HG02571 (cell line): ENCODE measurements around the gene ACSM4.
"Not testable (repeated sequence)": the region's sequence is repeated elsewhere in the genome, so short reads cannot be mapped to it uniquely, and the experiment has no call there.

Source experiments
- ATAC-seq: cut with Tn5 transposase; IDR thresholded peaks from one replicate; pipeline ENCODE4 v1.9.1; 2021; ENCODE audit warnings: mild to moderate bottlenecking, moderate library complexity; ENCODE audit not compliant: unreplicated experiment

The ACSM4 gene

DNA sequence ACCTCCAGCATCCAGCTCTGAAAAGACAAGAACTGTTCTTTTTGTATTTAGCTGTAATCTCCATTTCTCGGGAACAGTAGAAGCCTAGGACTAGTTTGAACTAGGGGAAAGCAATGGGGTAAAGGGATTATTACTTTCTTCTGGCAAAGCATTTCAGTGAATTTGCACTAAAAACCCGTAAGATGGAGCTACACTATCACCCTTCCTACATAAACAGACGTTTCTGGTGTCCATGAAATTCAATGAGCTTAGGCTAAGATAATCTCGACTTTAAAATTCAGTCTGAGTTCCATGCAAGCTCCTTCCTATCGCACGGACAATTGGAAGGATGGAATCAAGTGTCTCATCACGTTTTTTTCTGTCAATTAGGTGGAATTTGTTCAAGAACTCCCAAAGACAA, 24.0 kb downstream of the ACSM4 start:
- ATAC-seq, result no peak

- ATAC-seq, result not testable (repeated sequence)
Measured at GRCh38 chr12:7337790-7338189, 33.9 kb downstream of the ACSM4 start.

DNA sequence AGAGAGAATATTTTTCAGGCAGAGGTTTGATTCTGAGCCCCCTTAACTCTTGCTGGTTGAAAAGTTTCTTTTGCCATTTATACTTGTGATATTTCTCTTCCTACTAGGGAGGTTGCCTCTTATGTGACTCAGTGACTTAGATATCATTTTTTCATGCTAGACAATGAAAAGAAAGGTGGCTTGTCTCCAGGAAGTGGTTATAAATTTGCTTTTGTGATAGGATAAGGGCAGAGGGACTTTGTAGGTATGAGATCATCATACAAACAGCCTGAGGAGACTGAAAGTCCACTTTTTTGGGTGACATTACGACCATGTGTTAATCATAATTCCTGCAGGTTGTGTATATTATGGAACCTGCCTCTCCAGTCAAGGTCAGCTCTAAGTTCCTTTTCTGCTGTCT, 35.8 kb downstream of the ACSM4 start:
- no peak for ATAC-seq

- no peak for ATAC-seq
Measured at GRCh38 chr12:7344833-7345606, 41.1 kb downstream of the ACSM4 start.

- no peak for ATAC-seq
Measured at GRCh38 chr12:7346551-7347225, 42.8 kb downstream of the ACSM4 start.

DNA sequence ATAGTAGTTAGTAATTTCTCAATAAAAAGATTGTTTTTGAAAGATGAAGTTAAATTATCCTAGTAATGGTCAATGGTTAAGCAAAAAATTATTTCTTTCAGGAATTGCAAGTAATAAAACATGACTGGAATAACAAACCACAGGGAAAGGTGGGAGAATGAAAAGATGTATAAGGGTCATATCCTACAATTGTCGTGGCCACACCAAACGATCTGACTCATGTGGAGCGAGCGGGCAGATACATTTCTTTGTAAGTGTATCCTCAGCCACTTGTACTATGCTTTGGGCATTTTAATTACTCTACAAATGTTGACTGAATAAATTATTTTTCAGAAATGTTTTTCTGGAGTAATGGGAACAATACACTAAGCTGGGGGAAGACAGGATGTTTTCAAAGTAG, 45.5 kb downstream of the ACSM4 start:
- no peak for ATAC-seq

- no peak for ATAC-seq
Measured at GRCh38 chr12:7351177-7351576, 47.3 kb downstream of the ACSM4 start.

GRCh38 chr12:7352661-7353060, 48.8 kb downstream of the ACSM4 start:
- ATAC-seq, result no peak

- ATAC-seq, result no peak
Measured at GRCh38 chr12:7354529-7354928, 50.7 kb downstream of the ACSM4 start.

DNA sequence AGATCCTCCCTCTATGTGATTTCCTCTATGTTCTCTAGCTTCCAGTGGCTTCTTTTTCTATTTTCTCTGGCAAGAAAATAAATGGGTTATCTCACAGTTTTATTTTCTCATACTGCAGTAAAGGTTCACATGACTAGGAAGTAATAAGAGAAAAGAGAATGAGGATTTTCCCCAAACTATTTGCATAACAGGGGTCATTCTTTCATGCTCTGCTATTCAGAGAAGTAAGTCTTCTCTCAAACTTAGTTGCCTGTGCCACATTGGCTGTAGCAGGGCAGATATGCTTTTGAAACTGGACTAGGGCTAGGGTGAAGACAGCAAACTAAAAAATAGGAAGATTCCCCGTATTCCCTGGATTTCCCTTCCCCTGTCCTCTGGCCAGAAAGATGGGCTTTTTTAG, 57.4 kb downstream of the ACSM4 start:
- ATAC-seq, result no peak

DNA sequence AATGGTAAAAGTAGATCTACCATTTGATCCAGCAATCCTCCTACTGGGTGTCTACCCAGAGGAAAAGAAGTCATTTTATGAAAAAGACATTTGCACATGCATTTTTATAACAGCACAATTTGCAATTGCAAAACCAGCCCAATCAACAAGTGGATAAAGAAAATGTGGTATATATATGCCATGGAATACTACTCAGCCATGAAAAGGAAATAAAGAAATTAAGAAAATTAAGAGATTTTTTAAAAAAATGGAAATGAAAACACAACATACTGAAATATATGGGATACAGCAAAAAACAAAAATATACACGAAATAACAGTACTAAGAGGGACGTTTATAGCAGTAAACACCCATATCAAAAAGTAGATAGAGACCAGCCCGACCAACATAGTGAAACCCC, 58.9 kb downstream of the ACSM4 start:
- ATAC-seq, result no peak

GRCh38 chr12:7369274-7369729, 65.4 kb downstream of the ACSM4 start:
- peak; percentile 88 for ATAC-seq

GRCh38 chr12:7373226-7373625, 69.4 kb downstream of the ACSM4 start:
- ATAC-seq, result no peak

GRCh38 chr12:7374423-7375144, 70.7 kb downstream of the ACSM4 start:
- no peak for ATAC-seq

- no peak for ATAC-seq
Measured at GRCh38 chr12:7375145-7375543, 71.3 kb downstream of the ACSM4 start.

DNA sequence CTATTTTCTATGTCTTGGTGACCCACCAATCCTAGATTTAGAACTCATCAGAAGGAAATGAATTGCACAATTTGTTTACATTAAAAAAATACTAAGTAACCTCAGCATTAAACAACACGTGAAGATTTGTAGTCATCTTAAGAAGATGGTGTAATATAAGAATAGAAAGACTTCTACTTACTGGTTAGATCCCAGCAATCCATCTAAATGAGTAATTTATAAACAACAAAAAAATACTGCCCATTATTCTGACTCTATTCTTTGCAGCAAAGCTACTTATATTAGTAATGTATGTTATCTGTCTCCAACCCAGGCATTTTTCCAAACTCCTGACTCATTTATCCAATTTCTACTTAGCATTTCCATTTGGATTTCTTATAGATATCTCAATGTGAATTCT, 72.3 kb downstream of the ACSM4 start:
- no peak for ATAC-seq
